IMR-90 (cell line): ENCODE results near the gene TANK. TPM values are rescaled to one million over a fixed set of nuclear protein-coding genes. Genes with fewer than 3 reads are reported as not detected.

Experiments used
- ATAC-seq: fragments of 200-7000 bp; cut with Tn5 transposase; 2 replicates; pipeline ENCODE4 v1.9.1; 2020; ENCODE audit warnings: low read depth, mild to moderate bottlenecking, moderate library complexity
- BruUV-seq: library from RNA; stranded (reverse); fragments of 400-500 nt; replicated peaks from 2 replicates; lab custom pipeline; 2021; lab: Mats Ljungman, UMichigan
- CTCF ChIA-PET: fragments of 300-600 bp; formaldehyde crosslinking; extraction: SDS; loops from one replicate; lab custom pipeline; 2021; ENCODE audit warnings: antibody characterized with exemption; lab: Yijun Ruan, JAX
- POLR2A ChIA-PET: fragments of 300-600 bp; sonication (Branson Sonifier 250); formaldehyde crosslinking; loops from one replicate; lab custom pipeline; 2022; ENCODE audit warnings: antibody characterized with exemption; ENCODE audit not compliant: unreplicated experiment; lab: Charles Lee
- DNase-seq: peaks from one replicate; pipeline ENCODE4 v3.0.0; 2013
- H2AFZ ChIP-seq: replicated peaks from 2 replicates; pipeline ENCODE3; 2013; ENCODE audit warnings: low read length, mild to moderate bottlenecking; ENCODE audit not compliant: poor library complexity
- H2AK5ac ChIP-seq: 2 replicates; pipeline ENCODE4 v1.6.1; 2013; ENCODE audit warnings: low read depth, low read length, inconsistent platforms
- H2AK9ac ChIP-seq: replicated peaks from 2 replicates; pipeline ENCODE3; 2013; ENCODE audit warnings: mild to moderate bottlenecking, low read depth, low read length, moderate library complexity; ENCODE audit not compliant: poor library complexity
- H2BK120ac ChIP-seq: 2 replicates; pipeline ENCODE4 v1.6.1; 2013; ENCODE audit warnings: low read depth, low read length, inconsistent platforms
- H2BK15ac ChIP-seq: 3 replicates; pipeline ENCODE4 v1.6.1; 2013; ENCODE audit warnings: low read depth, low read length, inconsistent platforms
- H2BK20ac ChIP-seq: 2 replicates; pipeline ENCODE4 v1.6.1; 2013; ENCODE audit warnings: low read depth, mild to moderate bottlenecking, inconsistent platforms, low read length, moderate library complexity
- H2BK5ac ChIP-seq: 2 replicates; pipeline ENCODE4 v1.6.1; 2013; ENCODE audit warnings: mild to moderate bottlenecking, low read depth, low read length, inconsistent platforms; ENCODE audit not compliant: poor library complexity, severe bottlenecking
- H3K14ac ChIP-seq: replicated peaks from 2 replicates; pipeline ENCODE4 v1.6.1; 2013; ENCODE audit warnings: low read depth, low read length, inconsistent platforms
- H3K18ac ChIP-seq: 2 replicates; pipeline ENCODE4 v1.6.1; 2013; ENCODE audit warnings: low read depth, low read length, control low read depth
- H3K23ac ChIP-seq: 2 replicates; pipeline ENCODE4 v1.6.1; 2013; ENCODE audit warnings: low read depth, low read length, inconsistent platforms
- H3K27ac ChIP-seq: 2 replicates; pipeline ENCODE4 v1.5.1; 2013; ENCODE audit warnings: mild to moderate bottlenecking, control low read depth, low read length; ENCODE audit not compliant: insufficient read depth
- H3K27me3 ChIP-seq: 2 replicates; pipeline ENCODE4 v1.6.1; 2013; ENCODE audit warnings: low read length; ENCODE audit not compliant: control insufficient read depth, insufficient read depth
- H3K36me3 ChIP-seq: 2 replicates; pipeline ENCODE4 v1.6.1; 2013; ENCODE audit warnings: low read length, mixed read lengths; ENCODE audit not compliant: control insufficient read depth, insufficient read depth
- H3K4ac ChIP-seq: 2 replicates; pipeline ENCODE4 v1.6.1; 2013; ENCODE audit warnings: low read depth, low read length, inconsistent platforms
- H3K4me1 ChIP-seq: 2 replicates; pipeline ENCODE4 v1.6.1; 2013; ENCODE audit warnings: low read length, mixed read lengths; ENCODE audit not compliant: control insufficient read depth, insufficient read depth
- H3K4me2 ChIP-seq: 2 replicates; pipeline ENCODE4 v1.6.1; 2013; ENCODE audit warnings: low read depth, mild to moderate bottlenecking, control low read depth, low read length, moderate library complexity
- H3K4me3 ChIP-seq: 2 replicates; pipeline ENCODE4 v1.5.1; 2013; ENCODE audit warnings: low read depth, mild to moderate bottlenecking, control low read depth, low read length, moderate library complexity; ENCODE audit not compliant: insufficient read depth
- H3K56ac ChIP-seq: 2 replicates; pipeline ENCODE4 v1.6.1; 2013; ENCODE audit warnings: low read length, inconsistent platforms; ENCODE audit not compliant: insufficient read depth; ENCODE audit errors: extremely low read depth
- H3K79me1 ChIP-seq, 2 experiments: 2 replicates each; pipeline ENCODE4 v1.6.1; 2013; ENCODE audit warnings: low read length in 2 of 2, inconsistent platforms in 1 of 2, low read depth in 1 of 2
- H3K9ac ChIP-seq: 2 replicates; pipeline ENCODE4 v1.6.1; 2013; ENCODE audit warnings: low read depth, low read length, control low read depth
- H3K9me1 ChIP-seq: 2 replicates; pipeline ENCODE4 v1.6.1; 2013; ENCODE audit warnings: low read length, inconsistent platforms; ENCODE audit not compliant: insufficient read depth
- H3K9me3 ChIP-seq: 2 replicates; pipeline ENCODE4 v1.6.1; 2013; ENCODE audit warnings: low read length; ENCODE audit not compliant: control insufficient read depth, insufficient read depth
- H4K20me1 ChIP-seq: 2 replicates; pipeline ENCODE4 v1.6.1; 2013; ENCODE audit warnings: low read length, inconsistent platforms; ENCODE audit not compliant: insufficient read depth
- H4K5ac ChIP-seq: 2 replicates; pipeline ENCODE4 v1.6.1; 2013; ENCODE audit warnings: mild to moderate bottlenecking, low read depth, low read length, control low read depth
- H4K8ac ChIP-seq, 2 experiments: 2 replicates each; pipeline ENCODE4 v1.6.1; 2013; ENCODE audit warnings: low read depth in 2 of 2, low read length in 2 of 2, control low read depth in 1 of 2, inconsistent platforms in 1 of 2
- H4K91ac ChIP-seq: 2 replicates; pipeline ENCODE4 v1.6.1; 2013; ENCODE audit warnings: low read depth, low read length, inconsistent platforms; ENCODE audit not compliant: insufficient read depth
- CEBPB ChIP-seq: IDR thresholded peaks from 2 replicates; pipeline ENCODE4 v1.6.1; 2012; ENCODE audit warnings: low read depth, low read length, improper control_type of control experiment
- MAFK ChIP-seq: IDR thresholded peaks from 2 replicates; pipeline ENCODE4 v1.6.1; 2012; ENCODE audit warnings: low read depth, low read length, improper control_type of control experiment
- MXI1 ChIP-seq: IDR thresholded peaks from 2 replicates; pipeline ENCODE4 v1.6.1; 2012; ENCODE audit warnings: low read depth, mild to moderate bottlenecking, low read length, moderate library complexity, borderline replicate concordance
- NFE2L2 ChIP-seq: fragments of 150-350 bp; IDR thresholded peaks from 2 replicates; pipeline ENCODE4 v1.6.1; 2016; ENCODE audit warnings: low read depth, mild to moderate bottlenecking, low read length
- RAD21 ChIP-seq: IDR thresholded peaks from 2 replicates; pipeline ENCODE4 v1.6.1; 2012; ENCODE audit warnings: low read length, improper control_type of control experiment
- WGBS, 2 experiments: methylation state at CpG; one replicate each; pipeline versions ENCODE4 v1.1.5 to v1.1.7; 2013; ENCODE audit warnings: missing lambda C conversion rate in 2 of 2; ENCODE audit not compliant: insufficient read length in 1 of 2; ENCODE audit errors: extremely low coverage in 2 of 2; 5-methylcytosine and 5-hydroxymethylcytosine counted together
- dilution Hi-C: fragments of 300-500 bp; cut with HindIII; formaldehyde crosslinking; loops from one replicate; pipeline ENCODE4 v1.14.3; 2018; ENCODE audit warnings: low sequenced_read_pairs; ENCODE audit not compliant: unreplicated experiment
- in situ Hi-C: fragments of 300-500 bp; cut with MboI; formaldehyde crosslinking; loops from 3 replicates; pipeline ENCODE4 v1.14.3; 2019; ENCODE audit warnings: low sequenced_read_pairs, inconsistent platforms, mixed read lengths
- intact Hi-C: fragments of 100-400 bp; cut with micrococcal nuclease; formaldehyde crosslinking; loops from 2 replicates; pipeline ENCODE4 v1.10.0; 2022
- polyA plus RNA-seq, 3 experiments: library from polyadenylated mRNA; depleted of rRNA; stranded (reverse); fragments of >200 nt; gene quantifications; 2 replicates each; pipeline ENCODE4 v1.2.3, GENCODE V29; 2012; ENCODE audit warnings: low replicate concordance in 1 of 3
- total RNA-seq: library from RNA; depleted of rRNA; stranded (reverse); fragments of >200 nt; gene quantifications from 2 replicates; pipeline ENCODE4 v1.2.3, GENCODE V29; 2012

The TANK gene
- total and polyA plus RNA-seq, 2 of the 4 experiments (the other 2 are of a cell fraction), result 25.4 to 41.9 TPM

- peaks cover 8% of the 10 kb centered on the region for H3K9me1 ChIP-seq
- POLR2A ChIA-PET, result no interaction called here
- no peak overlapping the region for H2AK9ac ChIP-seq
- H3K4me1 ChIP-seq, result peaks cover 10% of the 10 kb centered on the region
- DNase-seq (peak; percentile 12), ATAC-seq (no peak)
- no peak overlapping the region for H3K27ac ChIP-seq
- H3K4me3 ChIP-seq, result no peak overlapping the region
- H2BK120ac ChIP-seq, result no peak overlapping the region
- TF ChIP-seq NFE2L2 (no peak), RAD21 (no peak), MXI1 (no peak), MAFK (no peak), CEBPB (no peak)
- H3K18ac ChIP-seq, result no peak overlapping the region
- H4K20me1 ChIP-seq, result peaks cover 14% of the 10 kb centered on the region; the same call in 1 of the 2 replicates
- WGBS, 2 experiments, result no CpG with 5 or more reads among the region's 6 CpGs
- H3K79me1 ChIP-seq, result peaks cover 34 to 75% of the 10 kb centered on the region in 2 experiments
- H4K5ac ChIP-seq, result no peak overlapping the region
- H3K9me3 ChIP-seq, result no peaks in the 10 kb centered on the region
- H3K4me2 ChIP-seq, result no peak overlapping the region
- no TSS peak for BruUV-seq
- H2AFZ ChIP-seq, result no peak overlapping the region
- no peak overlapping the region for H2BK20ac ChIP-seq
- no peak overlapping the region for H2BK15ac ChIP-seq
- intact Hi-C loops (no loop called here), dilution Hi-C loops (no loop called here), in situ Hi-C loops (no loop called here)
- peaks cover 7% of the 10 kb centered on the region for H3K36me3 ChIP-seq
- H2BK5ac ChIP-seq, result no peak overlapping the region
- CTCF ChIA-PET, result no interaction called here
- H4K91ac ChIP-seq, result no peak overlapping the region
- H3K4ac ChIP-seq, result no peak overlapping the region
- H3K56ac ChIP-seq, result no peak overlapping the region
- no peak overlapping the region for H4K8ac ChIP-seq
- no peak overlapping the region for H3K9ac ChIP-seq
- H2AK5ac ChIP-seq, result no peak overlapping the region
- H3K14ac ChIP-seq, result no peak overlapping the region
- H3K27me3 ChIP-seq, result no peaks in the 10 kb centered on the region
- no peak overlapping the region for H3K23ac ChIP-seq
Measured at GRCh38 chr2:161170377-161170776, 10.1 kb downstream of the TANK start.
